ENCODE results near the gene SEL1L2.

Gene SEL1L2

GRCh38 chr20:13990465-13990864 lies at the start of gene SEL1L2:
TSS of gene SEL1L2 (minus strand) at chr20:13990614. CDS start at chr20:13990534, 80 bp downstream.
- TF ChIP-seq CTCF (IDR thresholded peaks at IDR 0.05; ENCODE audit: control insufficient read depth, insufficient read depth, low read depth, low read length, missing control alignments): no peak
- H3K4me3 ChIP-seq (ENCODE audit: control insufficient read depth, low read depth, low read length): no peak within 1 kb of the TSS
- DNase-seq (ENCODE audit: low read depth): no peak

- no peak for TF ChIP-seq CTCF (IDR thresholded peaks at IDR 0.05; ENCODE audit: control insufficient read depth, insufficient read depth, low read depth, low read length, missing control alignments)
- no peak for DNase-seq (ENCODE audit: low read depth)
- H3K4me3 ChIP-seq (ENCODE audit: control insufficient read depth, low read depth, low read length): no peak overlapping the region
Observed at GRCh38 chr20:14036567-14036966, 46.2 kb upstream of the SEL1L2 start.

- no peak for DNase-seq (ENCODE audit: low read depth)
- TF ChIP-seq CTCF (IDR thresholded peaks at IDR 0.05; ENCODE audit: control insufficient read depth, insufficient read depth, low read depth, low read length, missing control alignments): no peak
- no peak overlapping the region for H3K4me3 ChIP-seq (ENCODE audit: control insufficient read depth, low read depth, low read length)
Observed at GRCh38 chr20:14033310-14033709, 42.9 kb upstream of the SEL1L2 start.

GRCh38 chr20:14030991-14031390 lies 40.6 kb upstream of the SEL1L2 start:
- no peak overlapping the region for H3K4me3 ChIP-seq (ENCODE audit: control insufficient read depth, low read depth, low read length)
- no peak for TF ChIP-seq CTCF (IDR thresholded peaks at IDR 0.05; ENCODE audit: control insufficient read depth, insufficient read depth, low read depth, low read length, missing control alignments)
- no peak for DNase-seq (ENCODE audit: low read depth)

GRCh38 chr20:14012671-14013070 lies 22.3 kb upstream of the SEL1L2 start:
- H3K4me3 ChIP-seq (ENCODE audit: control insufficient read depth, low read depth, low read length): no peak overlapping the region
- TF ChIP-seq CTCF (IDR thresholded peaks at IDR 0.05; ENCODE audit: control insufficient read depth, insufficient read depth, low read depth, low read length, missing control alignments): no peak
- DNase-seq (ENCODE audit: low read depth): no peak

GRCh38 chr20:14009208-14009607 lies 18.8 kb upstream of the SEL1L2 start:
- no peak for DNase-seq (ENCODE audit: low read depth)
- TF ChIP-seq CTCF (IDR thresholded peaks at IDR 0.05; ENCODE audit: control insufficient read depth, insufficient read depth, low read depth, low read length, missing control alignments): no peak
- no peak overlapping the region for H3K4me3 ChIP-seq (ENCODE audit: control insufficient read depth, low read depth, low read length)

GRCh38 chr20:14005996-14006395 lies 15.6 kb upstream of the SEL1L2 start:
- no peak for DNase-seq (ENCODE audit: low read depth)
- TF ChIP-seq CTCF (IDR thresholded peaks at IDR 0.05; ENCODE audit: control insufficient read depth, insufficient read depth, low read depth, low read length, missing control alignments): no peak
- H3K4me3 ChIP-seq (ENCODE audit: control insufficient read depth, low read depth, low read length): no peak overlapping the region

All from AG09309 (cell line).